Mucosa of rectum (tissue), 2 donors: ENCODE results near the gene KRT6C.

Experiments used
- H3K27ac ChIP-seq, 2 donors: one replicate each; pipeline ENCODE4 v1.7.0; 2013; ENCODE audit warnings: inconsistent platforms in 2 of 2, low read depth in 2 of 2, low read length in 2 of 2
- H3K27me3 ChIP-seq, 2 donors: one replicate each; pipeline ENCODE4 v1.7.0; 2013; ENCODE audit warnings: low read length in 2 of 2; ENCODE audit not compliant: control insufficient read depth in 2 of 2, insufficient read depth in 2 of 2
- H3K36me3 ChIP-seq, 2 donors: one replicate each; pipeline ENCODE4 v1.7.0; 2013; ENCODE audit warnings: low read length in 2 of 2; ENCODE audit not compliant: control insufficient read depth in 2 of 2, insufficient read depth in 2 of 2
- H3K4me1 ChIP-seq, 2 donors: one replicate each; pipeline ENCODE4 v1.7.0; 2013; ENCODE audit warnings: low read length in 2 of 2, mild to moderate bottlenecking in 1 of 2; ENCODE audit not compliant: control insufficient read depth in 2 of 2, insufficient read depth in 2 of 2
- H3K4me3 ChIP-seq, 2 donors: one replicate each; pipeline ENCODE4 v1.7.0; 2013; ENCODE audit warnings: low read length in 2 of 2
- H3K9ac ChIP-seq, 2 donors: one replicate each; pipeline ENCODE4 v1.7.0; 2013; ENCODE audit warnings: low read length in 2 of 2, low read depth in 1 of 2, mild to moderate bottlenecking in 1 of 2
- H3K9me3 ChIP-seq, 2 donors: one replicate each; pipeline ENCODE4 v1.7.0; 2013; ENCODE audit warnings: low read length in 2 of 2; ENCODE audit not compliant: control insufficient read depth in 2 of 2
- donor health status: healthy.
- donor health status: Normal muscosa, but diverticular disease.

Gene KRT6C

DNA sequence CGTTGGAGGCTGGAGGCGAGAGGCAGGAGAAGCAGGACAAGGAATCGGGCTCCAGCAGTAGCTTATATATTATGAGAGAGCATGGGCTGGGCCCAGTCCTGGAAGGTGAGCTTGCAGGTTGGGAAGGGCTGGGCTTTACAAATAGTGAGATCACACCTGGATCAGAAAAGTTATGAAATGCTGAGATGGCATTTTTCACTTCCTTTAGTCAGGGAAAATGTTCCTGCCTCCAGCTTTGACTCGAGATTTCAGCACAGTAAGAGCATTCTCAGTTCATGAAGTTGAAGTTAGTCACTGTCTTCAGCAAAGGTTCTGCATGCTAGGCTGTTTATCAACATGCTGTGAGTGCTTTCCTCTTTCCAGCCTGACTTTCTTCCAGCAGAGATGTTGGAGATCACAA, at the start of gene KRT6C:
TSS of gene KRT6C (minus strand) at position 38 of the 400 bp plus-strand sequence. CDS start 68 bp downstream, outside the sequence.
- H3K9ac ChIP-seq: no peak within 1 kb of the TSS
- H3K27me3 ChIP-seq: no peaks in the 10 kb centered on the region
- no peaks in the 10 kb centered on the region for H3K4me1 ChIP-seq
- no peak within 1 kb of the TSS for H3K4me3 ChIP-seq
- H3K27ac ChIP-seq: no peak within 1 kb of the TSS
- H3K36me3 ChIP-seq: no peaks in the 10 kb centered on the region
- no peaks in the 10 kb centered on the region for H3K9me3 ChIP-seq

DNA sequence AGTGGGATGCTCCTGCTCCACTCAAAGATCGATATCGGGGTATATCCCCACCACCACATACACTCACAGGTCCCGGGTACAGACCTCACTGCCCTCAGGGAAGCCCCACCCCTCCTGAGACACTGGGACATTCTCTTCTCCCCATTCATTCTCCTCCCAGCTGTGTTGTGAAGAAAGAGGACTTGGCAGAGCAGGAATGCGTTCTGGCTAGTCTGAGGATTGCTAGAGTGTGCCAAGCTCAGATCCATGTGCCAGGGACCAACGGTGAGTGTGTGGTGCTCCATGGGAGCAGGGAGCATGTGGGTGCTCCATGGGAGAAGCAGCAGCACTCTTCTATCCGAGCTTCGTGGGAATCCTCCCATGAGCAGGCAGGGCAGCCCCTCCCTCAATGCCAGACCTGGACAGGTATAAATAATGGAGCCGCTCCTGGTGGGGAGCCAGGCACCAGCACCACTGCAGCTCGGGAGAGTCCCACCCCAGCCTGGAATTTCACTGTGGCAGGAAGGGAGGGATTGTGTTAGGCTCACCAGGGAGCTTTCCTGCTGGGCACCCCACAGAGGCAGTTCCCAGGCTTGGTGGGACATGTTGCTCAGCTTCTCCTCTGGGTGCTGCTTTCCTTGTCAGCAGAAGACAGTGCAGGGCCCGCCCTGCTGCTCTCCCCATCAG, 48.9 kb upstream of the KRT6C start:
- Histone ChIP-seq H3K4me1 (no peaks in the 10 kb centered on the region), H3K36me3 (no peaks in the 10 kb centered on the region), H3K27ac (no peak overlapping the region), H3K27me3 (peaks cover 0 to 4% of the 10 kb centered on the region in 2 donors), H3K9ac (no peak overlapping the region), H3K9me3 (no peaks in the 10 kb centered on the region), H3K4me3 (no peak overlapping the region)

DNA sequence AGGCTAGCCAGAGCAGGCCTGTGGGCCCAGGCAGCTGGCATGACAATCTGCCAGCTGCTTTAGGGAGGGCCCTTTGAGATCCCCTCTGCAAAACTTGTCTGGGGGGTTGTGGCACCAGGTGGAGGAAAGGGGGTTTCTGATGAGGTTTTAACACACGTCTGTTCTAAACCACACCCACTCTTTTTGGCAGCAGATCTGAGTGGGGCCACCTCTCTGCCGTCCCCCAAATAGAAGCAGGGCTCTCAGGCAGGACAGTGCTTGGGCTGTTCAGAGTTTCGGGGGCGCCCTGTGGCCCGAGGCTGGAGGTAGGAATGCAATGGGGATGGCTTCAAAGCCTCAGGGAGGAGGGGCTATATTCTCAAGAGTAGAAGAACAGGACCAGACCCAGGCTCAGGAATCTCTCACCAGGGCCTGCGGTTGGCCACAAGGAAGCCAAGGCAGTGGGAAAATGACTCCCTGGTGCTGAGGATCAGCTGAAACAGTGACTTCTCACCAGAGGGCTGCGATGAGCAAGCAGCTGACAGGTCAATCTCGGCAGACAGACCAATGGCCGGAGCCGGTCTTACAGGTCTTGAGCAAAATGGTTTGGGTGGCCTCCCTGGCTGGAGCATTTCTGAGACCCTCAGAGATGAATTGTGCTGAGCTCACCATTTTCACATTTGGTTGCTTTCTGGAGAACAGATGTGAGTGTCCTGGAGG, 48.1 kb upstream of the KRT6C start:
- H3K36me3 ChIP-seq: no peaks in the 10 kb centered on the region
- H3K9ac ChIP-seq: no peak overlapping the region
- no peak overlapping the region for H3K4me3 ChIP-seq
- H3K27ac ChIP-seq: no peak overlapping the region
- no peaks in the 10 kb centered on the region for H3K9me3 ChIP-seq
- no peaks in the 10 kb centered on the region for H3K4me1 ChIP-seq
- H3K27me3 ChIP-seq: peaks cover 0 to 4% of the 10 kb centered on the region in 2 donors

DNA sequence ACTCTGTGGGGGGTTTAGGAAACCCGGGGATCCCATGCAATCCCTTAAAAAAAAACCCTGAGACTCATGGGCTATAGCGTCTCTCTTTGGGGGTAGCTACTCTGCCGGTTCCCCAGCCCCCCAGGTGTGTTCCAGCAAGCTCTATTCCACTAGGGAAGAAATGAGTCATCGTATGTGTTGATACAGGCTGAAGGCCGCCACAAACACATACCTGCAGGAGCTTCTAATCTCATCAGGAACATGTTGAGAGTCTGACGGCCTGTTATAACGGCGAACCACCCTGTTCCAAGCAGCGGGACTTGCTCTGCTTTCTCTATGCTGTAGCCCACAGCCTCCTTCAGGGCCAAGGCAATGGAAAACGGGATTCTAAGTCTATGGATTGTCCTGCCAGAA, 47.6 kb upstream of the KRT6C start:
- Histone ChIP-seq H3K27me3 (peaks cover 0 to 4% of the 10 kb centered on the region in 2 donors), H3K4me1 (no peaks in the 10 kb centered on the region), H3K27ac (no peak overlapping the region)

DNA sequence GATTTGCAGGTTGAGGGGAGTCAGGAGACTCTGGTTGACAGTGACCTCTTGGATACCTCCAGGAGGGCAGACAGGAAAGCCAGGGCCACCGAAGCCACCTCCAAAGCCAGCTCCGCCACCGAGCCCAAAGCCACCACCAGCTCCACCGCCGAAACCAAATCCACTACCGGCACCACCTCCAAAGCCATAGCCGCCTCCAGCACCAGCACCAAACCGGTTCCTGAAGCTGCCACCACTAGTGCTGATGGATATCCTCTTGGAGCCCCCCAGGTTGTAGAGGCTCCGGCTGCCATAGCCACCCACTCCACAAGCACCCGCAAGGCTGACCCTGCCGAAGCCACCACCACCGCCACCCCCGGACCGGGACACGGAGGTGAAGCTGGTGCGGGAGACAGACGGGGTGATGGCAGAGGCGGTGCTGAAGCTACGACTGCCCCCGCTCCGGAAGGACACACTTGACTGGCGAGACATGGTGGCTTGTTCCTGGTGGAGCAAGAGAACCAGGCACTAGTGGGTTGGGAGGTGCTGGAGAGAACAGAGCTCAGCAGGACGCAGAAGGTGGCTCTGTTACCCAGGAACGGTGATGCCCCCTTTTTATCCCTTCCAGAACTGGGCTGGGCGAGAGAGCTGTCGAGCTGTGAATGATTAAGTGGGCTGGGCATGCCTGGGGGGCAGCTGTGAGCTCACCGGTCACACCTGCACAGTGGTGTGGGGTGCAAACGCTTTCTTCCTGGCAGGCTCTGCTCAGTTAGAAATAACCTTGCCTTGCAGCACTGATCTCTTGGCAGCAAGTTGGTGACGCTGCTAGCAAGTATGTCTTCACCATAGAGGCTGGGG, 46.4 kb upstream of the KRT6C start, which contains the start of gene KRT5:
TSS of gene KRT5 (minus strand) at position 569 of the 837 bp plus-strand sequence. CDS start at position 471, 98 bp downstream.
- H3K36me3 ChIP-seq: no peaks in the 10 kb centered on the region
- peaks cover 0 to 4% of the 10 kb centered on the region in 2 donors for H3K27me3 ChIP-seq
- H3K9ac ChIP-seq: no peak within 1 kb of the TSS
- H3K27ac ChIP-seq: no peak within 1 kb of the TSS
- no peak within 1 kb of the TSS for H3K4me3 ChIP-seq
- no peaks in the 10 kb centered on the region for H3K9me3 ChIP-seq
- no peaks in the 10 kb centered on the region for H3K4me1 ChIP-seq

More for the DNA sequence above, 47.6 kb upstream of the KRT6C start:
- no peak overlapping the region for H3K9ac ChIP-seq
- no peak overlapping the region for H3K4me3 ChIP-seq
- no peaks in the 10 kb centered on the region for H3K36me3 ChIP-seq
- H3K9me3 ChIP-seq: no peaks in the 10 kb centered on the region

DNA sequence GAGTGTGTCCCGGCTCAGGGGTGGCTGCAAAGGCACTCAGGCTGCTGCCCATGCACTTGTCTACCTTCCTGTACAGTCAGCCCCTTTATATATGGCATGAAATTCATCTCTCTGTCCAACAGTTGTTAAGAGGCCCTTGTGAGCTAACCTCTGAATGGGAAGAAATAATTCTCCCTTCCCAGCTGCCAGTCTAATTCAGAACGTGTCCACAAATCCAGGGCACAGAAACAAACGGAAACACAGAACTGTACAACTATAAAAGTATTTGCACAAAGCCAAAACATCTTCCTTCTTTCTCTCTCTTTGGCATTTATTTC, 45.7 kb upstream of the KRT6C start:
- no peaks in the 10 kb centered on the region for H3K36me3 ChIP-seq
- no peak overlapping the region for H3K4me3 ChIP-seq
- peaks cover 0 to 4% of the 10 kb centered on the region in 2 donors for H3K27me3 ChIP-seq
- no peak overlapping the region for H3K27ac ChIP-seq
- no peaks in the 10 kb centered on the region for H3K4me1 ChIP-seq
- no peak overlapping the region for H3K9ac ChIP-seq
- no peaks in the 10 kb centered on the region for H3K9me3 ChIP-seq

DNA sequence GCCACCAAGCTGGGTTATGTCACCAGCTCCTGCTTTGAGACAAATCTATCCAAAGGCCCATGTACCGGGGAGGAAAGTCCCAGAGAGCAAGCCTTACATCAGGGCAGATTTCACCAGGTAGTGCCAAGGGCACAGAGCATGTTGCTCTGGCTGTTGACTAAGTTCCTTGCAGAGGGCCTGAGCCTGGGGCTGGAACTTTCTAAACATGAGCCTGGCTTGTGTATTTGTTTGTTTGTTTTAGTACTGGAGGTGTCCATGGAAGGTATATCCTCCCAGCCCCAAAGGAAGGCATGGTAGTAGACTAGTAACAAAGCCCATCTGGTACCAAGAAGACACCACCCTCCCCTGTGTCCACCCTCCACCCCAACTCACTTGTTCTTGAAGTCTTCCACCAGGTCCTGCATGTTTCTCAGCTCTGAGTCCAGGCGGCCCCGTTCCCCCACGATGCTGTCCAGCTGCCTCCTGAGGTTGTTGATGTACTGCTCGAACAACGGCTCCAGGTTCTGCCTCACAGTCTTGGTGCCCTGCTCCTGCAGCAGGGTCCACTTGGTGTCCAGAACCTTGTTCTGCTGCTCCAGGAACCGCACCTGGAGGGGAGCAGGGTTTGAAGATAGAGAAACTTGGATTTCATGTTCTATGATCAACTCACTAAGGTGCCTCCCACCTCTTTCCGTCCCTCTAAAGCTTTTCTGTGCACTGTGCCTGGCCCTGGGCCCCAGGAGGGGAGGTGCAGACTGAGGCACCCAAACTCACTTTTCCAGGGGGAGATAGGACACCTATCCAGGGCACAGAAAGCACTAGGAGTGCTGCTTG, 45.2 kb upstream of the KRT6C start:
- H3K9me3 ChIP-seq: no peaks in the 10 kb centered on the region
- peaks cover 0 to 4% of the 10 kb centered on the region in 2 donors for H3K27me3 ChIP-seq
- H3K9ac ChIP-seq: no peak overlapping the region
- H3K27ac ChIP-seq: no peak overlapping the region
- no peak overlapping the region for H3K4me3 ChIP-seq
- H3K4me1 ChIP-seq: no peaks in the 10 kb centered on the region
- H3K36me3 ChIP-seq: no peaks in the 10 kb centered on the region

DNA sequence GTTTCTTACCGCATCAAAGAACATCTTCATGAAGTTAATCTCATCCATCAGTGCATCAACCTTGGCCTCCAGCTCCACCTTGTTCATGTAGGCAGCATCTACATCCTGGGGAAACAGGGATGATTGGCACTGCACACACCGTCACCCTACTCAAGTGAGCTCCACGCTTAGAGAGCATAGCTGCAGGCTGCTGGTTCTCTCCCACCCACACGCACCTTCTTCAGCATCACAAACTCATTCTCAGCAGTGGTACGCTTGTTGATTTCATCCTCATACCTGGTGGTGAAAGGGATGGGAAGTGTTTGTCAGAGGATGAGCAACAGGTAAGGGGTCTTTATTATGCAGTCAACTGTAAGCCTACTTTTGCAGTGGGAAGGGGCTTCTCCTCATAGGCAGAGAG, 44.3 kb upstream of the KRT6C start:
- Histone ChIP-seq H3K36me3 (no peaks in the 10 kb centered on the region), H3K4me3 (no peak overlapping the region), H3K9ac (no peak overlapping the region), H3K27me3 (peaks cover 0 to 4% of the 10 kb centered on the region in 2 donors), H3K4me1 (no peaks in the 10 kb centered on the region), H3K9me3 (no peaks in the 10 kb centered on the region), H3K27ac (no peak overlapping the region)

DNA sequence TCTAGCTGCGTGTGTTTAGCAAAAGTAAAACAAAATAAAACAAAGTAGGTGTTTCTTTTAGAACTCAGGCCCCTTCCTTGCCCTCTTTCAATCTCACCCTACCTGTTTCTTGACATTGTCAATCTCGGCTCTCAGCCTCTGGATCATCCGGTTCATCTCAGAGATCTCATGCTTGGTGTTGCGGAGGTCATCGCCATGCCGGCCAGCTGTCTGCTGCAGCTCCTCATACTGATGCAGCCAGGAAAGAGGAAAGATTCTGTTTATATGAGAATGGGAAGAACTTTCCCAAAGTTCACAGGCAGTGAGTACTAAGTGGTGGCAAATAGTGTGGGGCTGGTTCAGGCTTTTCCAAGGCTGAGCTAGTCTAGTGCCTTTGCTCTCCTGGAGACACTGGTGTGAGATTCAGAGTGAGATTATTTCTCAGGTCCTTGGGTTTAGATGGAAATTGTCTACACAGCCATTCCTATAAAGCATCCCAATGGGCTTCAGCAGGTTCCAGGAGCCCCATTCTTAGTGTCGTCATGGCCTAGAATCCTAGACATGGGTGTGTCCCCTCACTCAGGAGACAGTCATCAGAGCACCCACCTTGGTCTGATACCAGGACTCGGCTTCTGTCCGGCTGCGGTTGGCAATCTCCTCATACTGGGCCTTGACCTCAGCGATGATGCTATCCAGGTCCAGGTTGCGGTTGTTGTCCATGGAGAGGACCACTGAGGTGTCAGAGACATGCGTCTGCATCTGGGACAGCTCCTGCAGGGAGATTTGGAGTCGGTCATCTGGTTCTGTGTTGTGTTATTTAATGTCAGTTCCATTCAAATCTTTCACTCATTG, 43.6 kb upstream of the KRT6C start:
- no peaks in the 10 kb centered on the region for H3K9me3 ChIP-seq
- no peak overlapping the region for H3K27ac ChIP-seq
- no peak overlapping the region for H3K4me3 ChIP-seq
- H3K36me3 ChIP-seq: no peaks in the 10 kb centered on the region
- H3K4me1 ChIP-seq: no peaks in the 10 kb centered on the region
- H3K9ac ChIP-seq: no peak overlapping the region
- peaks cover 0 to under 1% of the 10 kb centered on the region in 2 donors for H3K27me3 ChIP-seq
